IMR-90 (cell line): ENCODE results near the gene UBL4B.

Experiments
- CTCF ChIP-seq: conservative IDR thresholded peaks from 2 replicates; pipeline ENCODE4 v1.5.1; 2012; ENCODE audit warnings: mild to moderate bottlenecking, low read depth, low read length, improper control_type of control experiment
- ELK1 ChIP-seq: fragments of 150-350 bp; IDR thresholded peaks from 2 replicates; pipeline ENCODE4 v1.6.1; 2016; ENCODE audit warnings: low read depth, mild to moderate bottlenecking, low read length, moderate library complexity, borderline replicate concordance
- MAFK ChIP-seq: IDR thresholded peaks from 2 replicates; pipeline ENCODE4 v1.6.1; 2012; ENCODE audit warnings: low read depth, low read length, improper control_type of control experiment
- POLR2A ChIP-seq: IDR thresholded peaks from 2 replicates; pipeline ENCODE4 v1.6.1; 2012; ENCODE audit warnings: mild to moderate bottlenecking, low read depth, low read length

GRCh38 chr1:110062612-110063011 lies 49.6 kb upstream of the UBL4B start:
- no peak for TF ChIP-seq MAFK
- TF ChIP-seq CTCF, result no peak
- no peak for TF ChIP-seq ELK1
- TF ChIP-seq POLR2A, result no peak
